DND-41 (cell line): ENCODE data around the gene RFX2.

Experiments
- CTCF ChIP-seq: IDR thresholded peaks from 2 replicates; pipeline ENCODE4 v1.5.1; 2012; ENCODE audit warnings: borderline replicate concordance, low read length, moderate library complexity, mild to moderate bottlenecking; ENCODE audit not compliant: poor library complexity, severe bottlenecking; ENCODE audit errors: extremely low read depth
- EZH2 ChIP-seq: IDR thresholded peaks from 3 replicates; pipeline ENCODE4 v1.6.1; 2012; ENCODE audit warnings: borderline replicate concordance, low read depth, mild to moderate bottlenecking, moderate library complexity, low read length, inconsistent platforms; ENCODE audit not compliant: severe bottlenecking

GRCh38 chr19:6119031-6119430 lies 8.7 kb upstream of the RFX2 start:
- TF ChIP-seq EZH2 (no peak), CTCF (no peak)
